Measurements from ENCODE around the gene ACAT2.
"Not testable (repeated sequence)": the region's sequence is repeated elsewhere in the genome, so short reads cannot be mapped to it uniquely, and the experiment has no call there.

The ACAT2 gene

DNA sequence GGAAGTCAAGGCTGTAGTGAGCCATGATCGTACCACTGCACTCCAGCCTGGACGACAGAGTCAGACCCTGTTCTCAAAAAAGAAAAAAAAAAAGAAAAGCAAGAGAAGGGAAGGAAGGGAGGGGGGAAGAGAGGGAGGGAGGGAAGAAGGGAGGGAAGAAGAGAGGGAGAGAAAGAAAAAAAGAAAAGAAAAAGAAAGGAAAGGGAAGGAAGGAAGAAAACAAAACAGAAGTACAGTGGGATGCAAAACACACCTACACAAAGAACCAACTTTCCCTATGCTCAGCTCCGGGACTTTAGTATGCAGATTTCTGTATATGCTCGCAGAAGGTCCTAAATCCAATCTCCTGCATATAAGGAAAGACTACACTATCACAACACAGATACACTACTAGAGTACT, 37.1 kb upstream of the ACAT2 start:
- Mint-ChIP-seq H3K4me1 (ENCODE audit: low read depth in 2 of 2) (peaks cover 22 to 39% of the 10 kb centered on the region in 2 donors), H3K9me3 (no peaks in the 10 kb centered on the region), H3K27me3 (no peaks in the 10 kb centered on the region), H3K36me3 (ENCODE audit: insufficient read depth) (peaks cover 27% of the 10 kb centered on the region), H3K4me3 (no peak overlapping the region), H3K27ac (peak overlapping the region in 1 of 2 donors; percentile 79)
- ATAC-seq (replicated peaks): no peak
- no peak for DNase-seq

DNA sequence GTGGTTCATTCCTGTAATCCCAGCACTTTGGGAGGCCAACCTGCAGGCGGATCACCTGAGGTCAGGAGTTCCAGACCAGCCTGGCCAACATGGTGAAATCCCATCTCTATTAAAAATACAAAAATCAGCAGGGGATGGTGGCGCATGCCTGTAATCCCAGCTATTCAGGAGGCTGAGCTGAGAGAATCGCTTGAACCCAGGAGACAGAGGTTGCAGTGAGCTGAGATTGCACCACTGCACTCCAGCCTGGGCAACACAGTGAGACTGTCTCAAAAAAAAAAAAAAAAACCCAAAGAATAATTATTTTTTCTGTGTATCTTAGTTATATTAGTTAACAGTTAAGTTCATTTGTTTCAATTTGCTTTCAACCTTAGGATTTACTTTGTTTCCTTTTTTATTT, 36.6 kb upstream of the ACAT2 start:
- ATAC-seq (replicated peaks); H3K27ac Mint-ChIP-seq; H3K9me3 Mint-ChIP-seq; H3K4me3 Mint-ChIP-seq; H3K27me3 Mint-ChIP-seq; DNase-seq: not testable (repeated sequence)
- H3K36me3 Mint-ChIP-seq (ENCODE audit: insufficient read depth): peaks cover 27% of the 10 kb centered on the region
- peaks cover 25 to 39% of the 10 kb centered on the region in 2 donors for H3K4me1 Mint-ChIP-seq (ENCODE audit: low read depth in 2 of 2)

- H3K4me1 Mint-ChIP-seq (ENCODE audit: low read depth in 2 of 2): peaks cover 33 to 43% of the 10 kb centered on the region in 2 donors
- ATAC-seq (replicated peaks): no peak
- H3K36me3 Mint-ChIP-seq (ENCODE audit: insufficient read depth): peaks cover 33% of the 10 kb centered on the region
- no peaks in the 10 kb centered on the region for H3K27me3 Mint-ChIP-seq
- H3K4me3 Mint-ChIP-seq: peak overlapping the region; percentile 96
- no peak for DNase-seq
- H3K27ac Mint-ChIP-seq: peak overlapping the region; percentile 99
- no peaks in the 10 kb centered on the region for H3K9me3 Mint-ChIP-seq
These were observed 35.5 kb upstream of the ACAT2 start for GRCh38 chr6:159726255-159726917.

DNA sequence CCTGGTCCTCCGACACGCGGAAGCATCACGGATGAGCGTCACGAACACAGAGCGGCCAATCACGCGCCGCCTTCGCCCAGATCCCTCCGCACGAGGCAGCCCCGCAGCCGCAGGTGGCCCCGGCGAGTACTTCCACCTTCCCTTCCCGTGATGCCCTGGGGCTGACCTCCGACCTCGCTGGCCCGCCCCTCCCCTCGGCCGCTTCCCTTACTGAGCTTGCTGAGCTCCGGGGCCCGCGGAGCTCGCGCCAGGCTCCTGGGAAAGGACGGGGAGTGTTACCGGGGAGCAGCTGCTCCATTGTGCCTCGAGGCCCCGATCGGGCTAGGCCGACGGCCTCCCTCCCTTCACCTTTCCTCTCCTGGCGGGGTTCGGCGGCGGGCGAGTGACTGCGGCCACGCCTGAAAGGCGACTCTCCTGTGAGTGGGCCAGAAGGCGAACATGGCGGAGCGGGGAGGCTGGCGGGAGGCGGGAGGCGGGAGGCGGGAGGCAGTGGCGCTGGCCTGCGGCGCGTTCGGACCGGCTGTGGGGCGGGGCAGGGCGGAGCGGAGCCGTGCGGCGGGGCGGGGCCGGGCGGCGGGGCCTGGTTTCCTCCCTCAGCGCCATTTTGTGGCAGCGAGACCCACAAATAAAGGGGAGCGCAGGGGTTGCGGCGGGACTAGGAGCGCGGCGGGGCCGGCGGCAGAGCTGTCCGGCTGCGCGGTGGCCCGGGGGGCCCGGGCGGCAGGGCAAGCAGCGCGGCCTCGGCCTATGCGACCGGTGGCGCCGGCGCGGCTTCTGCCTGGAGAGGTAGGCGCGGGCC, 34.7 kb upstream of the ACAT2 start, which contains the start of gene WTAP:
Gene WTAP (plus strand): TSS at position 589 of the 799 bp plus-strand sequence. CDS start 8,760 bp downstream, outside the sequence.
- Mint-ChIP-seq H3K4me3 (peak within 1 kb of the TSS; percentile 96), H3K4me1 (ENCODE audit: low read depth in 2 of 2) (peaks cover 35 to 48% of the 10 kb centered on the region in 2 donors), H3K27me3 (no peaks in the 10 kb centered on the region), H3K27ac (peak within 1 kb of the TSS; percentile 99), H3K9me3 (no peaks in the 10 kb centered on the region), H3K36me3 (ENCODE audit: insufficient read depth) (peaks cover 36% of the 10 kb centered on the region)
- ATAC-seq (replicated peaks) (peak; percentile 83), DNase-seq (peak; percentile 94 to 95 (median 94))

DNA sequence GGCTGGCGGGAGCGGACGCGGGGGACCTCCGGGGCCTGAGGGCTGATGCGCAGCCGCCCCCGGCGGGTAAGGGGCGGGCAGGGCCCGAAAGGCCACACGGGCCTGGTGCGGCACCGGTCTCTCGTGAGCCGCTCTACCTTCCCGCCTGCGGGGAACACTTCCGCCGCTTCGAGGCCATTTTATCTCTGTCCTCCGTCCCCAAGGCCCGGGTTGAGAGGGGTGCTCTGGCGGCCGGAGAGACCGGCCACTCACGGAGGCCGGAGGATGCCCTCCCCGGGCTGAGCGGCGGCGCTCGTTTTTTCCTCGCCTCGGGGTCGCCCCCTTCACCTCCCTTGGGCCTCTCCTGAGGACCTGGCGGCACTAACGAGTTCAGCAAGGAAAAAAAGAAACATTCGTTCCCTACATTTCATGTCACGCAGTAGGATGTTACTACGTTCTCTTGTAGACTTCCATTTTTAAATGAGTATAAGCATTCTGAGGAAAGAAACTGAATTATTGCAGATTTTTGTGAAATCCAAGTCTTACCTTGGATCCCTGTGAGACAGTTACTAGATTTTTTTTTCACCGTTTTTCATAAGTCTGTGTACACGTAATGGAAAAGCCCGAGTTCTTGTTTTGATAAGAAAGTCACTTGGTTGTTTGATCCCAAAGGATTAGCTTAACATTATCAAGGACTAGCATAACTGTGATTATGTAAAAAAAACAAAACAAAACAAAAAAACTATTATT, 34.0 kb upstream of the ACAT2 start:
- ATAC-seq (replicated peaks): peak; percentile 28
- no peaks in the 10 kb centered on the region for H3K27me3 Mint-ChIP-seq

DNA sequence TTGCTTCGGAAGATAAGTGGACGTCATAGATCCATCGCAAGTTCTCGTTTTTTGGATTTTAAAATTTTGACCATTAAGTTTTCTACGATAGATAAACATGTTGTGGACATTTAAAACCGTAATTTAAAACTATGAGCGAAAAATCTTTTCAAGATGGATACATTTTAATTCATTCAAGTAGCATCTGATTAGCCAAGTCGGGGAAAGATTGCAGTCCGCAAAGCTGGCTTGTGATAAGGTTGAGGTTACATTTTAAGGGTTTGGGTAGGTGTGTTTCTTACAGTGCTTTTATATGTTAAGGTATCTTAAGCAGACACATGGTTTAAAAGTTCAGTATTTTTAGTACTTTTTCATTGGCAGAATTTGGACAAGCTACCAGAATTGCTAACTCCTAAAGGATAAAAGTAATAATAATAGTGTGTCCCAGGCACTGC, 33.3 kb upstream of the ACAT2 start:
- H3K36me3 Mint-ChIP-seq (ENCODE audit: insufficient read depth): peaks cover 44% of the 10 kb centered on the region

More for the DNA sequence above, 34.0 kb upstream of the ACAT2 start:
- H3K4me3 Mint-ChIP-seq: peak overlapping the region; percentile 96
- H3K4me1 Mint-ChIP-seq (ENCODE audit: low read depth in 2 of 2): peaks cover 38 to 49% of the 10 kb centered on the region in 2 donors
- H3K9me3 Mint-ChIP-seq: no peaks in the 10 kb centered on the region
- DNase-seq: no peak
- H3K36me3 Mint-ChIP-seq (ENCODE audit: insufficient read depth): peaks cover 42% of the 10 kb centered on the region
- peak overlapping the region; percentile 99 for H3K27ac Mint-ChIP-seq

GRCh38 chr6:159729598-159730331, 32.1 kb upstream of the ACAT2 start:
- Mint-ChIP-seq H3K4me3 (peak overlapping the region; percentile 96), H3K9me3 (no peaks in the 10 kb centered on the region), H3K36me3 (ENCODE audit: insufficient read depth) (peaks cover 51% of the 10 kb centered on the region), H3K4me1 (ENCODE audit: low read depth in 2 of 2) (peaks cover 43 to 54% of the 10 kb centered on the region in 2 donors), H3K27ac (peak overlapping the region in 1 of 2 donors; percentile 38), H3K27me3 (no peaks in the 10 kb centered on the region)
- ATAC-seq (replicated peaks) (no peak), DNase-seq (no peak)

More for the DNA sequence above, 33.3 kb upstream of the ACAT2 start:
- DNase-seq: no peak
- peak overlapping the region; percentile 99 for H3K27ac Mint-ChIP-seq
- H3K4me1 Mint-ChIP-seq (ENCODE audit: low read depth in 2 of 2): peaks cover 39 to 52% of the 10 kb centered on the region in 2 donors
- no peaks in the 10 kb centered on the region for H3K27me3 Mint-ChIP-seq
- H3K9me3 Mint-ChIP-seq: no peaks in the 10 kb centered on the region
- peak overlapping the region; percentile 96 for H3K4me3 Mint-ChIP-seq
- ATAC-seq (replicated peaks): no peak

- Mint-ChIP-seq H3K27me3 (no peaks in the 10 kb centered on the region), H3K27ac (peak overlapping the region in 1 of 2 donors; percentile 38), H3K4me3 (peak overlapping the region; percentile 96), H3K4me1 (ENCODE audit: low read depth in 2 of 2) (peaks cover 43 to 54% of the 10 kb centered on the region in 2 donors), H3K9me3 (no peaks in the 10 kb centered on the region), H3K36me3 (ENCODE audit: insufficient read depth) (peaks cover 51% of the 10 kb centered on the region)
- no peak for DNase-seq
- ATAC-seq (replicated peaks): no peak
These were observed 31.5 kb upstream of the ACAT2 start for GRCh38 chr6:159730332-159730676.

- not testable (repeated sequence) for H3K27me3 Mint-ChIP-seq; H3K9me3 Mint-ChIP-seq; DNase-seq; ATAC-seq (replicated peaks)
- Mint-ChIP-seq H3K27ac (peak overlapping the region; percentile 53 to 78), H3K4me1 (ENCODE audit: low read depth in 2 of 2) (peaks cover 37 to 57% of the 10 kb centered on the region in 2 donors), H3K36me3 (ENCODE audit: insufficient read depth) (peaks cover 52% of the 10 kb centered on the region), H3K4me3 (peak overlapping the region; percentile 40 to 52)
These were observed 29.3 kb upstream of the ACAT2 start for GRCh38 chr6:159732550-159732949.

DNA sequence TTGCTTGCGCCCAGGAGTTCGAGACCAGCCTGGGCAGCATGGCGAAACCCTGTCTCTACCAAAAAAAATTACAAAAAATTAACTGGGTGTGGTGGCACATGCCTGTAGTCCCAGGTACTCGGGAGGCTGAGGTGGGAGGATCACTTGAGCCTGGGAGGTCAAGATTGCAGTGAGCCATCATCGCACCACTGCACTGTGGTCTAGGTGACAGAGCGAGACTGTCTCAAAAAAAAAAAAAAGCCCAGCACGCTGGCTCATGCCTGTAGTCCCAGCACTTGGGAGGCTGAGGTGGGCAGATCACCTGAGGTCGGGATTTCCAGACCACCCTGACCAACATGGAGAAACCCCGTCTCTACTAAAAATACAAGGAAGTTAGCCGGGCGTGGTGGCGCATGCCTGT, 28.4 kb upstream of the ACAT2 start:
- peaks cover 41 to 62% of the 10 kb centered on the region in 2 donors for H3K4me1 Mint-ChIP-seq (ENCODE audit: low read depth in 2 of 2)
- peak overlapping the region; percentile 53 to 78 for H3K27ac Mint-ChIP-seq
- peak overlapping the region; percentile 40 to 52 for H3K4me3 Mint-ChIP-seq
- DNase-seq, H3K27me3 Mint-ChIP-seq, H3K9me3 Mint-ChIP-seq: not testable (repeated sequence)
- peaks cover 56% of the 10 kb centered on the region for H3K36me3 Mint-ChIP-seq (ENCODE audit: insufficient read depth)
- peak; percentile 28 for ATAC-seq (replicated peaks)

- Mint-ChIP-seq H3K36me3 (ENCODE audit: insufficient read depth) (peaks cover 73% of the 10 kb centered on the region), H3K27ac (no peak overlapping the region)
- no peak for ATAC-seq (replicated peaks)
These were observed 24.9 kb upstream of the ACAT2 start for GRCh38 chr6:159736908-159737307.

GRCh38 chr6:159739341-159739740, 22.5 kb upstream of the ACAT2 start:
- ATAC-seq (replicated peaks): no peak
- Mint-ChIP-seq H3K27ac (peak overlapping the region; percentile 44 to 49), H3K4me1 (ENCODE audit: low read depth in 2 of 2) (peaks cover 10 to 38% of the 10 kb centered on the region in 2 donors), H3K9me3 (no peaks in the 10 kb centered on the region), H3K36me3 (ENCODE audit: insufficient read depth) (peaks cover 80% of the 10 kb centered on the region), H3K4me3 (no peak overlapping the region), H3K27me3 (no peaks in the 10 kb centered on the region)
- no peak for DNase-seq

More at GRCh38 chr6:159736908-159737307, 24.9 kb upstream of the ACAT2 start:
- no peaks in the 10 kb centered on the region for H3K27me3 Mint-ChIP-seq
- peaks cover 20 to 56% of the 10 kb centered on the region in 2 donors for H3K4me1 Mint-ChIP-seq (ENCODE audit: low read depth in 2 of 2)
- no peak for DNase-seq
- no peak overlapping the region for H3K4me3 Mint-ChIP-seq
- H3K9me3 Mint-ChIP-seq: no peaks in the 10 kb centered on the region
